ENCODE measurements around the gene PEDS1. TPM values are rescaled to one million over a fixed set of nuclear protein-coding genes. Genes with fewer than 3 reads are reported as not detected.

The PEDS1 gene
- total and polyA plus RNA-seq, 12 donors = 18.7 to 39.1 (median 29.8) TPM

GRCh38 chr20:50194831-50195523 is 41.5 kb upstream of the PEDS1 start:
- intact Hi-C loops (cut with DNase I) = loop anchor here (5.0 to 10.0 kb wide), 3 partner anchors 80 to 107 kb away; no protein-coding TSS in a partner anchor

DNA sequence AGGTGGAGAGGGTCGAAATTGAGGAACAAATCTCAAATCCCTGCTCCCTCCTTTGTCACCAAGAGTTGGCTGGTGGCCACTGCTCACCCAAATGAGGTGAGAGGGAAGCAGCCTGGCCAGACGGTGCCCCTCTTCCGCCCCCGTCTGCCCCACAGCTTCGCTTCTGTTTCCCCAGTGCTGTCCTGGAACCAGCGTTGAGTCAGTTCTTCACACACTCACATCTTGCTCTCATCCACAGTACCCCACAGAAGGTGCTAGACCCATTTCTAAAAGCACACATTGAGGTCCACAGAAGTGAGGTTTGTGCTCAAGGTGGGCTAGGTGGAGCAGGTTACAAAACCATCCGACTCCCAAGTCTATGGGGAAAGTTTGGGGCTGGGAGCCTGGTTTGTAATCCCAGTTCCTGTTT is 40.9 kb upstream of the PEDS1 start:
- intact Hi-C loops (cut with DNase I) = loop anchor here in 1 of 2 donors (5.0 to 10.0 kb wide), 2 partner anchors 80 to 108 kb away; no protein-coding TSS in a partner anchor
- Histone ChIP-seq H3K27me3 (no peaks in the 10 kb centered on the region), H3K9me3 (replicated peaks in 1 of 3) (no peaks in the 10 kb centered on the region), H3K36me3 (replicated peaks in 1 of 2) (peaks cover 0 to 25% of the 10 kb centered on the region in 2 donors), H3K27ac (peak overlapping the region; percentile 69 to 100 (median 98)), H3K4me3 (peak overlapping the region in 2 of 4 donors; percentile 69 to 99), H3K4me1 (replicated peaks in 1 of 2) (peaks cover 18 to 30% of the 10 kb centered on the region in 2 donors)
- WGBS, 4 donors = 33 to 61% (median 55%) methylated on average over 1 to 7 of the region's 7 CpGs
- DNase-seq = no peak
- TF ChIP-seq, protein P1, sequence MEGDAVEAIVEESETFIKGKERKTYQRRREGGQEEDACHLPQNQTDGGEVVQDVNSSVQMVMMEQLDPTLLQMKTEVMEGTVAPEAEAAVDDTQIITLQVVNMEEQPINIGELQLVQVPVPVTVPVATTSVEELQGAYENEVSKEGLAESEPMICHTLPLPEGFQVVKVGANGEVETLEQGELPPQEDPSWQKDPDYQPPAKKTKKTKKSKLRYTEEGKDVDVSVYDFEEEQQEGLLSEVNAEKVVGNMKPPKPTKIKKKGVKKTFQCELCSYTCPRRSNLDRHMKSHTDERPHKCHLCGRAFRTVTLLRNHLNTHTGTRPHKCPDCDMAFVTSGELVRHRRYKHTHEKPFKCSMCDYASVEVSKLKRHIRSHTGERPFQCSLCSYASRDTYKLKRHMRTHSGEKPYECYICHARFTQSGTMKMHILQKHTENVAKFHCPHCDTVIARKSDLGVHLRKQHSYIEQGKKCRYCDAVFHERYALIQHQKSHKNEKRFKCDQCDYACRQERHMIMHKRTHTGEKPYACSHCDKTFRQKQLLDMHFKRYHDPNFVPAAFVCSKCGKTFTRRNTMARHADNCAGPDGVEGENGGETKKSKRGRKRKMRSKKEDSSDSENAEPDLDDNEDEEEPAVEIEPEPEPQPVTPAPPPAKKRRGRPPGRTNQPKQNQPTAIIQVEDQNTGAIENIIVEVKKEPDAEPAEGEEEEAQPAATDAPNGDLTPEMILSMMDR (IDR thresholded peaks at IDR 0.05) = no peak
- no peak for TF ChIP-seq POLR2A (IDR thresholded peaks at IDR 0.05)

More at GRCh38 chr20:50194831-50195523, 41.5 kb upstream of the PEDS1 start:
- TF ChIP-seq POLR2A (IDR thresholded peaks at IDR 0.05) = peak in 1 of 2 donors; percentile 4
- TF ChIP-seq, protein P1 (IDR thresholded peaks at IDR 0.05) = no peak
- WGBS, 4 donors = 38 to 61% (median 52%) methylated on average over 8 of the region's 8 CpGs
- H3K4me3 ChIP-seq = peak overlapping the region in 1 of 4 donors; percentile 99
- peak in 6 of 7 donors; percentile 55 to 82 (median 68) for DNase-seq
- H3K9me3 ChIP-seq (replicated peaks in 1 of 3) = no peaks in the 10 kb centered on the region
- no peaks in the 10 kb centered on the region for H3K27me3 ChIP-seq
- peaks cover 13 to 24% of the 10 kb centered on the region in 2 donors for H3K4me1 ChIP-seq (replicated peaks in 1 of 2)
- H3K27ac ChIP-seq = peak overlapping the region; percentile 69 to 100 (median 98)
- H3K36me3 ChIP-seq (replicated peaks in 1 of 2) = peaks cover 0 to 25% of the 10 kb centered on the region in 2 donors

- 25 to 38% (median 28%) methylated on average over 8 to 16 of the region's 16 CpGs for WGBS, 4 donors
- Histone ChIP-seq H3K9me3 (replicated peaks in 1 of 3) (no peaks in the 10 kb centered on the region), H3K27me3 (no peaks in the 10 kb centered on the region), H3K36me3 (replicated peaks in 1 of 2) (peaks cover 0 to 25% of the 10 kb centered on the region in 2 donors), H3K4me3 (peak overlapping the region; percentile 39 to 99 (median 83)), H3K4me1 (replicated peaks in 1 of 2) (peaks cover 20 to 30% of the 10 kb centered on the region in 2 donors), H3K27ac (peak overlapping the region; percentile 69 to 100 (median 98))
- intact Hi-C loops (cut with DNase I) = loop anchor here in 1 of 2 donors (5.0 to 10.0 kb wide), 2 partner anchors 81 to 108 kb away; no protein-coding TSS in a partner anchor
- TF ChIP-seq POLR2A (IDR thresholded peaks at IDR 0.05) = peak in 1 of 2 donors; percentile 51
- TF ChIP-seq, protein P1 (IDR thresholded peaks at IDR 0.05) = no peak
- peak; percentile 70 to 87 (median 79) for DNase-seq
Measured at GRCh38 chr20:50193836-50194421, 40.4 kb upstream of the PEDS1 start.
